SK-N-MC (cell line): ENCODE measurements around the gene COL9A1.

Experiments
- DNase-seq: peaks from one replicate; pipeline ENCODE4 v3.0.0-alpha.2; 2011; ENCODE audit warnings: low read depth, low spot score
- H3K27ac ChIP-seq: fragments of 200-600 bp; sonication (generic); 2 replicates; pipeline ENCODE4 v1.5.1; 2016; ENCODE audit warnings: mixed run types
- H3K36me3 ChIP-seq: fragments of 200-600 bp; sonication (generic); 2 replicates; pipeline ENCODE4 v1.6.1; 2017; ENCODE audit warnings: antibody characterized with exemption, low read length, mixed read lengths; ENCODE audit not compliant: insufficient read depth
- H3K4me3 ChIP-seq: fragments of 200-600 bp; sonication (generic); 2 replicates; pipeline ENCODE4 v1.5.1; 2016
- H3K9ac ChIP-seq: fragments of 200-600 bp; sonication (generic); 2 replicates; pipeline ENCODE4 v1.8.0; 2017; ENCODE audit warnings: mixed run types, mixed read lengths; ENCODE audit not compliant: insufficient read length
- H3K9me3 ChIP-seq: fragments of 200-600 bp; sonication (generic); 2 replicates; pipeline ENCODE4 v1.6.1; 2017; ENCODE audit warnings: low read depth, mild to moderate bottlenecking, antibody characterized with exemption, low read length, moderate library complexity, mixed read lengths
- EZH2 ChIP-seq: fragments of 200-600 bp; sonication (generic); IDR thresholded peaks from one replicate; pipeline ENCODE4 v1.6.1; 2017; ENCODE audit warnings: antibody characterized with exemption
- FOXP2 ChIP-seq: optimal IDR thresholded peaks from 2 replicates; pipeline ENCODE3; 2011; ENCODE audit warnings: mild to moderate bottlenecking, moderate library complexity; ENCODE audit not compliant: insufficient read depth; ENCODE audit errors: extremely low read length, control extremely low read depth
- POLR2AphosphoS5 ChIP-seq: IDR thresholded peaks from 2 replicates; pipeline ENCODE4 v1.6.1; 2012; ENCODE audit warnings: mild to moderate bottlenecking, low read depth, low read length, borderline replicate concordance

COL9A1 gene

GRCh38 chr6:70304616-70305015 lies 1.7 kb upstream of the COL9A1 start:
- no peak for TF ChIP-seq EZH2
- no peak for TF ChIP-seq FOXP2
- TF ChIP-seq POLR2AphosphoS5: no peak
- no peak for DNase-seq
- H3K36me3 ChIP-seq: no peaks in the 10 kb centered on the region

DNA sequence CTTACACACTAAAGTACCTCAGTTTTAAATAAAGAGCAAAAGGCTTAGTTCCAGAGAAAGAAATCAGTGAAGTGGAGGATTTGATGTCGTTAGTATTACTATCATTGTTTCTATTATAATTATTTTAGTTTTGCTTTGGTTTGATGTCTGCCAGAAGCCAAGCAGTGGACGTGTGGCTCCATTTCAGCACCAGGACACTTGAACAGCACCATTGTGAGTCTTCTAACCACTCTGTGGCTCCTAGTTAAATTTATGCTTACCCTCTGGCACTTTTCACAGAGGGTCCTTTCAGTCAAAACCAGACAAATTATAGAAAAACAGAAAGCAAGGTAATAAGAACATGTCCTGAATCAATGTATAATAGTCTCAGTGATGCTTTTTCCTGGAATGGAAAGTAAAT lies 3.4 kb downstream of the COL9A1 start:
- H3K9ac ChIP-seq: no peak overlapping the region
- no peak for DNase-seq
- TF ChIP-seq POLR2AphosphoS5 (no peak), EZH2 (no peak), FOXP2 (no peak)
- H3K4me3 ChIP-seq: no peak overlapping the region
- no peaks in the 10 kb centered on the region for H3K9me3 ChIP-seq
- no peaks in the 10 kb centered on the region for H3K36me3 ChIP-seq
- H3K27ac ChIP-seq: no peak overlapping the region

More at GRCh38 chr6:70304616-70305015, 1.7 kb upstream of the COL9A1 start:
- Histone ChIP-seq H3K4me3 (no peak overlapping the region), H3K9me3 (no peaks in the 10 kb centered on the region), H3K27ac (no peak overlapping the region), H3K9ac (no peak overlapping the region)

GRCh38 chr6:70298068-70298467 lies 4.8 kb downstream of the COL9A1 start:
- H3K4me3 ChIP-seq: no peak overlapping the region
- H3K9ac ChIP-seq: no peak overlapping the region
- H3K27ac ChIP-seq: no peak overlapping the region
- no peak for DNase-seq
- H3K36me3 ChIP-seq: no peaks in the 10 kb centered on the region
- TF ChIP-seq FOXP2 (no peak), POLR2AphosphoS5 (no peak), EZH2 (no peak)
- H3K9me3 ChIP-seq: no peaks in the 10 kb centered on the region

DNA sequence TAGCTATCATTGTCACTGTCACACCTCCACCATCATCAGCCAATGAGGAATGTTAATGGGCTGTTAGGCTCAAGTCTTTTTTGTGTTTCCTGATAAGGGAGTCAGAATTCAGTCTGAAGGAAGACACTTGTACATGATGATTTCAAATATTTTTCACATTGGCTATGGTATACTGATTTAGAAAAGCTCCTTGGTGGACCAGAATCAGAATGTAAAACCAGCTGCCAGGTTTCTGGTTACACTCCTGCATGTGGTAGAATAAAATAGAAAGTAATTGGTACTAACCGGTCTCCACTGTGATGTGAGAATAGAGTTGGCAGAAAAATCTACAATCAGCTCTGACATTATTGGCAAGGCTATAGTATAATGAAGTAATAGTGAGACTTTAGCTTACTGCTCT lies 10.7 kb downstream of the COL9A1 start:
- Histone ChIP-seq H3K4me3 (no peak overlapping the region), H3K9ac (no peak overlapping the region), H3K36me3 (no peaks in the 10 kb centered on the region), H3K9me3 (no peaks in the 10 kb centered on the region), H3K27ac (no peak overlapping the region)
- TF ChIP-seq EZH2: no peak
- TF ChIP-seq POLR2AphosphoS5: no peak
- no peak for TF ChIP-seq FOXP2
- DNase-seq: no peak

GRCh38 chr6:70289299-70289698 lies 13.6 kb downstream of the COL9A1 start:
- no peaks in the 10 kb centered on the region for H3K36me3 ChIP-seq
- no peak overlapping the region for H3K27ac ChIP-seq
- H3K9me3 ChIP-seq: no peaks in the 10 kb centered on the region
- TF ChIP-seq FOXP2 (no peak), EZH2 (no peak), POLR2AphosphoS5 (no peak)
- no peak overlapping the region for H3K9ac ChIP-seq
- H3K4me3 ChIP-seq: no peak overlapping the region
- no peak for DNase-seq

- no peak for DNase-seq
These were observed 16.0 kb downstream of the COL9A1 start for GRCh38 chr6:70286905-70287304.

DNA sequence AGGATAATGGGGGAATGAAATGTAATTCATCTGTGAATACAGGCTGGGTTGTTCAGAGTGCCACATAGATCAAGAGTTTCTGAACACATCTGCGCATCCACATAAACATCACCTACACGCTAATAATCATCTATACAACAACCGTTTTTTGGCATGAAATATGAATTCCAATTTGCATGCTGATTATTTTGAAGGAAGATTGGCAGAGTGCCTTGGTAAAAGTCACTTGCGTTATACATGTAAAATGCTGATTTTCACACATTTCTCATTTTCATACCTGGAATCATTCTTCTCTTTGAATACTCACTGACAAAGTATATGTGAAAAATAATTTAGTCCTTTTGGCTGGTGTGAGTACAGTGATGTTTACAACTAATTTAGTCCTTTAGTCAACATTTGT lies 17.7 kb downstream of the COL9A1 start:
- H3K4me3 ChIP-seq: no peak overlapping the region
- no peak for DNase-seq
- no peak overlapping the region for H3K27ac ChIP-seq
- H3K9me3 ChIP-seq: no peaks in the 10 kb centered on the region
- H3K9ac ChIP-seq: no peak overlapping the region
- no peak for TF ChIP-seq POLR2AphosphoS5
- H3K36me3 ChIP-seq: no peaks in the 10 kb centered on the region

More at GRCh38 chr6:70286905-70287304, 16.0 kb downstream of the COL9A1 start:
- no peaks in the 10 kb centered on the region for H3K36me3 ChIP-seq
- no peak overlapping the region for H3K4me3 ChIP-seq
- H3K9me3 ChIP-seq: no peaks in the 10 kb centered on the region
- H3K9ac ChIP-seq: no peak overlapping the region
- H3K27ac ChIP-seq: no peak overlapping the region
- TF ChIP-seq EZH2 (no peak), FOXP2 (no peak), POLR2AphosphoS5 (no peak)

- DNase-seq: no peak
- TF ChIP-seq POLR2AphosphoS5: no peak
- no peak for TF ChIP-seq EZH2
- no peak for TF ChIP-seq FOXP2
- Histone ChIP-seq H3K9ac (no peak overlapping the region), H3K9me3 (no peaks in the 10 kb centered on the region), H3K4me3 (no peak overlapping the region), H3K27ac (no peak overlapping the region), H3K36me3 (no peaks in the 10 kb centered on the region)
These were observed 19.9 kb downstream of the COL9A1 start for GRCh38 chr6:70282919-70283461.

- Histone ChIP-seq H3K4me3 (no peak overlapping the region), H3K9ac (no peak overlapping the region)
These were observed 20.5 kb downstream of the COL9A1 start for GRCh38 chr6:70282312-70282918.

More at GRCh38 chr6:70282312-70282918, 20.5 kb downstream of the COL9A1 start:
- DNase-seq: no peak
- H3K27ac ChIP-seq: no peak overlapping the region
- no peaks in the 10 kb centered on the region for H3K36me3 ChIP-seq
- no peak for TF ChIP-seq EZH2
- TF ChIP-seq FOXP2: no peak
- no peaks in the 10 kb centered on the region for H3K9me3 ChIP-seq
